Stomach (tissue), 9 donors: ENCODE data around the gene CEP72. TPM values are rescaled to one million over a fixed set of nuclear protein-coding genes. Genes with fewer than 3 reads are reported as not detected.

Experiments
- DNase-seq, 2 donors: peaks; one replicate each; pipeline versions ENCODE4 v3.0.0 to v3.0.0-alpha.2; 2013 to 2019
- H3K27ac ChIP-seq, 5 donors: fragments of 200-600 bp in 4 of 5; sonication (generic) in 4 of 5; one replicate each; pipeline ENCODE4 v1.5.1; 2013 to 2019; ENCODE audit warnings: mild to moderate bottlenecking in 1 of 5, moderate library complexity in 1 of 5
- H3K27me3 ChIP-seq, 3 donors: fragments of 200-600 bp; sonication (generic); one replicate each; pipeline ENCODE4 v1.5.1; 2017 to 2019; ENCODE audit warnings: mixed run types in 1 of 3
- H3K36me3 ChIP-seq, 4 donors: fragments of 200-600 bp; sonication (generic); 1 replicate in 3 of 4; 2 replicates in 1 of 4; pipeline ENCODE4 v1.5.1; 2016 to 2019
- H3K4me1 ChIP-seq, 4 donors: fragments of 200-600 bp; sonication (generic); one replicate each; pipeline ENCODE4 v1.5.1; 2016 to 2019
- H3K4me3 ChIP-seq, 4 donors: fragments of 200-600 bp; sonication (generic) in 3 of 4; one replicate each; pipeline ENCODE4 v1.5.1; 2016 to 2019; ENCODE audit warnings: mild to moderate bottlenecking in 1 of 4
- H3K9me3 ChIP-seq, 4 donors: fragments of 200-600 bp; sonication (generic); one replicate each; pipeline ENCODE4 v1.5.1; 2016 to 2019
- CTCF ChIP-seq, 7 experiments: fragments of 450-650 bp in 4 of 7; fragments of 200-600 bp in 3 of 7; sonication (generic) in 3 of 7; IDR thresholded peaks; one replicate each; pipeline ENCODE4 v1.5.1; 2016 to 2019; ENCODE audit warnings: antibody characterized with exemption in 7 of 7, control low read depth in 2 of 7, mild to moderate bottlenecking in 1 of 7
- EP300 ChIP-seq: sonication (generic); formaldehyde crosslinking; IDR thresholded peaks from one replicate; pipeline ENCODE4 v1.6.1; 2017; ENCODE audit warnings: antibody characterized with exemption
- POLR2A ChIP-seq, 4 donors: fragments of 450-650 bp; IDR thresholded peaks; one replicate each; pipeline ENCODE4 v1.6.1; 2016; ENCODE audit warnings: antibody characterized with exemption in 4 of 4, control low read depth in 2 of 4, mild to moderate bottlenecking in 1 of 4, moderate library complexity in 1 of 4
- POLR2AphosphoS5 ChIP-seq, 3 donors: sonication (generic); formaldehyde crosslinking; IDR thresholded peaks; one replicate each; pipeline ENCODE4 v1.6.1; 2016; ENCODE audit warnings: antibody characterized with exemption in 3 of 3
- WGBS, 5 donors: extraction: QIAGEN DNeasy Blood & Tissue Kit in 3 of 5; methylation state at CpG; one replicate each; pipeline versions ENCODE4 v1.1.5 to v1.1.7; 2013 to 2018; 5-methylcytosine and 5-hydroxymethylcytosine counted together
- intact Hi-C: fragments of 100-400 bp; cut with DNase I; formaldehyde crosslinking; loops from one replicate; pipeline ENCODE4 v1.15.1; 2023; ENCODE audit warnings: low total_unique reads
- polyA plus RNA-seq, 3 donors: library from polyadenylated mRNA; stranded (reverse); fragments of 200-250 nt; gene quantifications; one replicate each; pipeline ENCODE4 v1.2.3, GENCODE V29; 2013
- total RNA-seq, 5 donors: library from RNA; depleted of rRNA; stranded (reverse); fragments of >200 nt; gene quantifications; one replicate each; pipeline versions ENCODE4 v1.1.0 to v1.2.3, GENCODE V29; 2014 to 2016
- donor health status: healthy with polysubstance abuse.
- donor health status: Bipolar disorder and iron deficiency.
- donor health status: healthy.

CEP72 gene
- total and polyA plus RNA-seq, 8 donors, result 0.14 to 11.1 (median 2.1) TPM

- intact Hi-C loops, result no loop called here
- no peak for DNase-seq
- WGBS, 5 donors, result 91 to 98% (median 96%) methylated on average over 50 to 56 of the region's 56 CpGs
- Histone ChIP-seq H3K36me3 (peaks cover 3 to 82% (median 79%) of the 10 kb centered on the region in 4 donors), H3K4me3 (no peak overlapping the region), H3K27ac (peak overlapping the region in 1 of 5 donors; percentile 70), H3K4me1 (peaks cover 0 to 20% (median 16%) of the 10 kb centered on the region in 4 donors), H3K9me3 (no peaks in the 10 kb centered on the region), H3K27me3 (no peaks in the 10 kb centered on the region)
- TF ChIP-seq CTCF (IDR thresholded peaks at IDR 0.05) (no peak), POLR2AphosphoS5 (IDR thresholded peaks at IDR 0.05) (no peak), POLR2A (IDR thresholded peaks at IDR 0.05) (no peak), EP300 (no peak)
Measured at GRCh38 chr5:662751-663435, 50.8 kb downstream of the CEP72 start.

GRCh38 chr5:663436-664342 lies 51.5 kb downstream of the CEP72 start:
- intact Hi-C loops, result no loop called here
- peak overlapping the region; percentile 51 to 82 (median 70) for H3K27ac ChIP-seq
- peaks cover 0 to 20% (median 17%) of the 10 kb centered on the region in 4 donors for H3K4me1 ChIP-seq
- peaks cover 0 to 81% (median 76%) of the 10 kb centered on the region in 4 donors for H3K36me3 ChIP-seq
- WGBS, 5 donors, result 47 to 70% (median 67%) methylated on average over 23 to 38 of the region's 38 CpGs
- DNase-seq, result peak in 1 of 2 donors; percentile 89
- TF ChIP-seq POLR2A (IDR thresholded peaks at IDR 0.05), result no peak
- TF ChIP-seq CTCF (IDR thresholded peaks at IDR 0.05), result peak in 1 of 7 experiments; percentile 4
- no peak for TF ChIP-seq EP300
- TF ChIP-seq POLR2AphosphoS5 (IDR thresholded peaks at IDR 0.05), result peak in 2 of 3 donors; percentile 31 to 61
- no peaks in the 10 kb centered on the region for H3K27me3 ChIP-seq
- peak overlapping the region in 2 of 4 donors; percentile 5 for H3K4me3 ChIP-seq
- no peaks in the 10 kb centered on the region for H3K9me3 ChIP-seq

GRCh38 chr5:664343-664993 lies 52.3 kb downstream of the CEP72 start:
- no peaks in the 10 kb centered on the region for H3K27me3 ChIP-seq
- H3K4me3 ChIP-seq, result peak overlapping the region in 2 of 4 donors; percentile 5
- peaks cover 0 to 27% (median 22%) of the 10 kb centered on the region in 4 donors for H3K4me1 ChIP-seq
- peaks cover 0 to 75% (median 69%) of the 10 kb centered on the region in 4 donors for H3K36me3 ChIP-seq
- 47 to 61% (median 51%) methylated on average over 10 to 24 of the region's 24 CpGs for WGBS, 5 donors
- intact Hi-C loops, result no loop called here
- TF ChIP-seq POLR2A (IDR thresholded peaks at IDR 0.05), result no peak
- peak in 2 of 3 donors; percentile 36 to 65 for TF ChIP-seq POLR2AphosphoS5 (IDR thresholded peaks at IDR 0.05)
- no peak for TF ChIP-seq EP300
- peak in 3 of 7 experiments; percentile 2 to 35 (median 24) for TF ChIP-seq CTCF (IDR thresholded peaks at IDR 0.05)
- H3K27ac ChIP-seq, result peak overlapping the region; percentile 51 to 82 (median 70)
- H3K9me3 ChIP-seq, result no peaks in the 10 kb centered on the region
- DNase-seq, result peak in 1 of 2 donors; percentile 92

DNA sequence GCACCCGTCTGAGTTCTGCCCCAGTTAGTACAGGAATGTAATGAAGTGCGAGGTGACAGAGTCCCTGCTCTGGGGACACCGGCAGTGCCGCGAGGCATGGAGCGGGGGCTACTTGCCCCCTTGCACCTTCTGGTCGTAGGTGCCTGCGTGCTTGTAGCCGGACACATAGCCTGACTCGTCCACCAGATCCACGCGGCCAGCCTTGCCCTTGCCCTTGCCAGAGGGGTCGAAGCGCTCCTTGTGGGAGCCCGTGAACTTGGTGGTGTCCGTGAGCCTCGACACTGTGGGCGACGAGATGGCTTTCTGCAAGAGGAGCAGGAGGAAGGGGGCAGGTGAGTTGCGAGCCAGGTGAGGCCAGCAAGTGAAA lies 52.8 kb downstream of the CEP72 start:
- H3K9me3 ChIP-seq, result no peaks in the 10 kb centered on the region

More for the DNA sequence above, 52.8 kb downstream of the CEP72 start:
- no peak overlapping the region for H3K4me3 ChIP-seq
- no peak for DNase-seq
- intact Hi-C loops, result no loop called here
- TF ChIP-seq POLR2A (IDR thresholded peaks at IDR 0.05) (no peak), POLR2AphosphoS5 (IDR thresholded peaks at IDR 0.05) (no peak), EP300 (no peak), CTCF (IDR thresholded peaks at IDR 0.05) (no peak)
- H3K36me3 ChIP-seq, result peaks cover 0 to 70% (median 64%) of the 10 kb centered on the region in 4 donors
- WGBS, 5 donors, result 91 to 97% (median 96%) methylated on average over 12 to 20 of the region's 20 CpGs
- peak overlapping the region in 2 of 5 donors; percentile 70 to 82 for H3K27ac ChIP-seq
- no peaks in the 10 kb centered on the region for H3K27me3 ChIP-seq
- peaks cover 0 to 27% (median 23%) of the 10 kb centered on the region in 4 donors for H3K4me1 ChIP-seq
